MM.1S (cell line): ENCODE data around the gene HSPA6.
"Not testable (repeated sequence)": the region's sequence is repeated elsewhere in the genome, so short reads cannot be mapped to it uniquely, and the experiment has no call there.

Source experiments
- DNase-seq: peaks from one replicate; pipeline ENCODE4 v3.0.0-alpha.2; 2015
- H2AFZ ChIP-seq: fragments of 300-600 bp; sonication (generic); 2 replicates; pipeline ENCODE4 v1.6.0; 2016; ENCODE audit warnings: antibody characterized with exemption, low read length
- H3F3A ChIP-seq: fragments of 300-600 bp; sonication (generic); 2 replicates; pipeline ENCODE4 v1.6.1; 2016; ENCODE audit warnings: mild to moderate bottlenecking, antibody characterized with exemption, low read length, moderate library complexity, mixed read lengths; ENCODE audit not compliant: insufficient read depth
- H3K27ac ChIP-seq: fragments of 300-600 bp; sonication (generic); 2 replicates; pipeline ENCODE4 v1.5.1; 2016; ENCODE audit warnings: mild to moderate bottlenecking, low read length
- H3K27me3 ChIP-seq: fragments of 300-600 bp; sonication (generic); replicated peaks from 2 replicates; pipeline ENCODE4 v1.6.0; 2016; ENCODE audit warnings: low read length; ENCODE audit not compliant: insufficient read depth
- H3K36me3 ChIP-seq: fragments of 300-600 bp; sonication (generic); replicated peaks from 2 replicates; pipeline ENCODE4 v1.6.1; 2016; ENCODE audit warnings: mild to moderate bottlenecking, low read length, mixed read lengths; ENCODE audit not compliant: insufficient read depth
- H3K4me1 ChIP-seq: fragments of 300-600 bp; sonication (generic); 2 replicates; pipeline ENCODE4 v1.6.1; 2016; ENCODE audit warnings: low read length, mixed read lengths
- H3K4me2 ChIP-seq: fragments of 300-600 bp; sonication (generic); 2 replicates; pipeline ENCODE4 v1.6.0; 2016; ENCODE audit warnings: low read depth, low read length
- H3K4me3 ChIP-seq: fragments of 300-600 bp; sonication (generic); 2 replicates; pipeline ENCODE4 v1.5.1; 2016; ENCODE audit warnings: low read length, mixed read lengths
- H3K79me2 ChIP-seq: fragments of 300-600 bp; sonication (generic); 2 replicates; pipeline ENCODE4 v1.6.1; 2016; ENCODE audit warnings: mixed run types, low read length, mixed read lengths
- H3K9ac ChIP-seq: fragments of 300-600 bp; sonication (generic); 2 replicates; pipeline ENCODE4 v1.6.1; 2016; ENCODE audit warnings: low read length, mixed read lengths
- H3K9me2 ChIP-seq: fragments of 300-600 bp; sonication (generic); replicated peaks from 2 replicates; pipeline ENCODE4 v1.6.1; 2016; ENCODE audit warnings: mild to moderate bottlenecking, low read length, mixed read lengths; ENCODE audit not compliant: insufficient read depth
- H3K9me3 ChIP-seq: fragments of 300-600 bp; sonication (generic); replicated peaks from 2 replicates; pipeline ENCODE4 v1.6.1; 2016; ENCODE audit warnings: mild to moderate bottlenecking, low read length, mixed read lengths; ENCODE audit not compliant: insufficient read depth
- H4K20me1 ChIP-seq: fragments of 300-600 bp; sonication (generic); 2 replicates; pipeline ENCODE4 v1.6.1; 2016; ENCODE audit warnings: mild to moderate bottlenecking, low read length, moderate library complexity, mixed read lengths; ENCODE audit not compliant: insufficient read depth
- TF ChIP-seq, protein P1 (sequence below): fragments of 300-600 bp; sonication (generic); IDR thresholded peaks from 2 replicates; pipeline ENCODE4 v1.5.1; 2016; ENCODE audit warnings: antibody characterized with exemption, low read length, mixed read lengths

Gene HSPA6

GRCh38 chr1:161539731-161540569 is 15.6 kb downstream of the HSPA6 start:
- Histone ChIP-seq H3K4me2 (peak overlapping the region; percentile 42), H3F3A (peaks cover 16% of the 10 kb centered on the region), H3K27ac (peak overlapping the region; percentile 73), H2AFZ (peak overlapping the region; percentile 46), H3K9ac (peak overlapping the region; percentile 60), H3K4me3 (peak overlapping the region; percentile 62)
- H3K4me1 ChIP-seq, H3K36me3 ChIP-seq, H3K79me2 ChIP-seq, H3K9me2 ChIP-seq, H3K27me3 ChIP-seq, H3K9me3 ChIP-seq, H4K20me1 ChIP-seq: not testable (repeated sequence)
- TF ChIP-seq, protein P1, sequence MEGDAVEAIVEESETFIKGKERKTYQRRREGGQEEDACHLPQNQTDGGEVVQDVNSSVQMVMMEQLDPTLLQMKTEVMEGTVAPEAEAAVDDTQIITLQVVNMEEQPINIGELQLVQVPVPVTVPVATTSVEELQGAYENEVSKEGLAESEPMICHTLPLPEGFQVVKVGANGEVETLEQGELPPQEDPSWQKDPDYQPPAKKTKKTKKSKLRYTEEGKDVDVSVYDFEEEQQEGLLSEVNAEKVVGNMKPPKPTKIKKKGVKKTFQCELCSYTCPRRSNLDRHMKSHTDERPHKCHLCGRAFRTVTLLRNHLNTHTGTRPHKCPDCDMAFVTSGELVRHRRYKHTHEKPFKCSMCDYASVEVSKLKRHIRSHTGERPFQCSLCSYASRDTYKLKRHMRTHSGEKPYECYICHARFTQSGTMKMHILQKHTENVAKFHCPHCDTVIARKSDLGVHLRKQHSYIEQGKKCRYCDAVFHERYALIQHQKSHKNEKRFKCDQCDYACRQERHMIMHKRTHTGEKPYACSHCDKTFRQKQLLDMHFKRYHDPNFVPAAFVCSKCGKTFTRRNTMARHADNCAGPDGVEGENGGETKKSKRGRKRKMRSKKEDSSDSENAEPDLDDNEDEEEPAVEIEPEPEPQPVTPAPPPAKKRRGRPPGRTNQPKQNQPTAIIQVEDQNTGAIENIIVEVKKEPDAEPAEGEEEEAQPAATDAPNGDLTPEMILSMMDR = peak; percentile 17
- peak; percentile 97 for DNase-seq

DNA sequence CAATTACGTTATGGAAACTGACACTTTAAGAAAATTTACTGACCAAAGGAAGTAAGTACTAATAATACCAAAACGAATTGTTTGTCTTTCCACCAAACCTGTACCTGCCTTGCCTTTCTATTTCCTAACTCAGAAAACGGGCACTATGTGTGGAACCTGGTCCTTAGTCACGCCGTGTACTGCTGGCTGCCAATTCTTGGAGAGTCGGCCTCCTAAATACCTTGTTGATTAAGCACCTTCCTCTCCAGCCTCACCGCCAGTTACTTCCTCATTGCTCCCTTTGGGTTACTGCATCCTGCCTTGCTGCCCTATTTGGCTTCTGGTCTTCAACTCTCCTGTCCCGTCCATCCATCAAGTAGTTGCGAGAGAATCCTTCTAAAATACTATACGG is 16.2 kb downstream of the HSPA6 start:
- H3K27ac ChIP-seq = peak overlapping the region; percentile 73
- peak overlapping the region; percentile 62 for H3K4me3 ChIP-seq
- not testable (repeated sequence) for H3K36me3 ChIP-seq, H3K27me3 ChIP-seq, H3K4me1 ChIP-seq, H4K20me1 ChIP-seq, DNase-seq, H3K9me2 ChIP-seq, H3K79me2 ChIP-seq, H3K9me3 ChIP-seq
- H2AFZ ChIP-seq = 0 out of 2 replicates have a peak overlapping the region, but pooled peaks have one; percentile 54
- H3K9ac ChIP-seq = peak overlapping the region; percentile 60; the same call in 1 of the 2 replicates
- peaks cover 16% of the 10 kb centered on the region for H3F3A ChIP-seq
- peak overlapping the region; percentile 42 for H3K4me2 ChIP-seq

- H2AFZ ChIP-seq, H3K9me2 ChIP-seq, H3K4me3 ChIP-seq, DNase-seq, H3K79me2 ChIP-seq, H3K27ac ChIP-seq, H3K9me3 ChIP-seq, H3K4me2 ChIP-seq, H4K20me1 ChIP-seq, H3K4me1 ChIP-seq, H3K9ac ChIP-seq, H3K36me3 ChIP-seq, H3K27me3 ChIP-seq: not testable (repeated sequence)
- H3F3A ChIP-seq = peaks cover 16% of the 10 kb centered on the region
These were observed 17.8 kb downstream of the HSPA6 start for GRCh38 chr1:161542091-161542559.

DNA sequence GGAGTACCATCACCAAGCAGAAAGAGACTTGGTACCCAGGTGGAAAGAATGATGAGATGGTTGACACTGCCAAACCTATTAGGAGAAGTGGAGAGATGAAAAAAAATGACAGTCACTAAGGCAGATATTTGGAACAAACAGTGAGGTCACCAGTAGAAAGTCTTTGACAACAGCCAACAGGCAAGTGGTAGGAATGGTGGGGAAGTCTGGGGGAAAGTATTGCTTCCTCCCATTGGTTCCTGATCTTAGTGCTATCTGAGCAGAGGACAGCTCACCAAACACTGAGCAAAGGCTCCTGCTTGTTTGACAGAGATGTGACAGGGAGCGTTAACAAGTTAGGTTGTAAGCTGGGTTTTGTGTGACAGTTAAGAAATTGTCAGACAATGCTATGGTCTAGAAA is 18.8 kb downstream of the HSPA6 start:
- H3F3A ChIP-seq = peaks cover 16% of the 10 kb centered on the region
- not testable (repeated sequence) for H2AFZ ChIP-seq, H4K20me1 ChIP-seq, DNase-seq, H3K9ac ChIP-seq, H3K27ac ChIP-seq, H3K36me3 ChIP-seq, H3K27me3 ChIP-seq, H3K4me1 ChIP-seq, H3K9me2 ChIP-seq, H3K9me3 ChIP-seq, H3K4me2 ChIP-seq, H3K79me2 ChIP-seq, H3K4me3 ChIP-seq

- not testable (repeated sequence) for H3K4me3 ChIP-seq, H4K20me1 ChIP-seq, H3K79me2 ChIP-seq, H3K27me3 ChIP-seq, H3K9me2 ChIP-seq, H3K27ac ChIP-seq, H3K9ac ChIP-seq, H3K36me3 ChIP-seq, H3K9me3 ChIP-seq, H3K4me2 ChIP-seq, H2AFZ ChIP-seq, H3K4me1 ChIP-seq, H3F3A ChIP-seq, DNase-seq
These were observed 20.8 kb downstream of the HSPA6 start for GRCh38 chr1:161545005-161545731.

DNA sequence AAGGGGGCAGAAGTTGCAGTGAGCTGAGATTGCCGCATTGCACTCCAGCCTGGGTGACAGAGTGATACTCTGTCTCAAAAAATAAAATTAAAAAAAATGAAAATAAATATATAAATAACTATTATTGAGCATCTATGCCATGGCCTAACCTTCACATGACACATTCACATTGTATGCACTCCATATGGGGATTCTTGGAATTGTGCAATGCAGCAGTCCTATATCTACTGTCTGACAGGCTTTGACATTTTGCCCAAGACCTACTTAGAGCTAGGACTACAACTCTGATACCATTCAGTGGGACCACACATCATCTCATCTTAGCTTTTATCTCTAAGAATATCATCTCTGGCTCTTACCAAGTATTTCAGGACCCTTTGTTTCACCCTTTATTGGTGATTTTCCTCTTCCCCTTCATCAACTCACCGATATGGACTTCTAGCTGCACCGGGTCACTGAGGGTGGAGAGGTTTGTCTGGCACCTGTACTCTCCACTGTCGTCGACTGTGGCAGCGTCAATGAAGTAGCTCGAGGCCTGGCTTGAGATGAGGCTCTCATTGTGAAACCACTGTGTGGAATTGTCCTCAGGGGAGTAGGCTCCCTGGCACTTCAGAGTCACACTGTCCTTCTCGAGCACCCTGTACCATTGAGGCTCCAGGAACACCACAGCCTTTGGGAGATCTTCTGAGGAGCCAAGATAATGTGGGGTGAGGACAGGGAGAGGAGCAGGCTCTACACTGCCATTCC is 23.8 kb downstream of the HSPA6 start:
- not testable (repeated sequence) for H3F3A ChIP-seq, H3K4me2 ChIP-seq, H3K9ac ChIP-seq

More for the DNA sequence above, 23.8 kb downstream of the HSPA6 start:
- H3K4me1 ChIP-seq, DNase-seq, H3K4me3 ChIP-seq, H3K9me2 ChIP-seq, H4K20me1 ChIP-seq, H3K27ac ChIP-seq, H2AFZ ChIP-seq, H3K36me3 ChIP-seq, H3K9me3 ChIP-seq, H3K27me3 ChIP-seq, H3K79me2 ChIP-seq: not testable (repeated sequence)
